Uterus (tissue), 2 donors: ENCODE results near the gene NMNAT2.

ENCODE experiments used
- CTCF ChIP-seq, 4 experiments: fragments of 200-600 bp in 2 of 4; fragments of 450-650 bp in 2 of 4; sonication (generic) in 2 of 4; IDR thresholded peaks; one replicate each; pipeline ENCODE4 v1.5.1; 2016 to 2019; ENCODE audit warnings: antibody characterized with exemption in 4 of 4, mild to moderate bottlenecking in 2 of 4, moderate library complexity in 1 of 4
- POLR2A ChIP-seq, 2 donors: fragments of 450-650 bp; IDR thresholded peaks; one replicate each; pipeline ENCODE4 v1.6.1; 2016; ENCODE audit warnings: antibody characterized with exemption in 2 of 2, mild to moderate bottlenecking in 1 of 2, moderate library complexity in 1 of 2

- TF ChIP-seq POLR2A (IDR thresholded peaks at IDR 0.05) = no peak
- TF ChIP-seq CTCF (IDR thresholded peaks at IDR 0.05) = no peak
Measured at GRCh38 chr1:183330335-183330734, 87.8 kb downstream of the NMNAT2 start.
